Gastrocnemius medialis (tissue), 4 donors: ENCODE data around the gene MEF2D. TPM values are rescaled to one million over a fixed set of nuclear protein-coding genes. Genes with fewer than 3 reads are reported as not detected.

ENCODE experiments used
- ATAC-seq, 2 donors: fragments of 150-250 bp; one replicate each; pipeline ENCODE4 v1.9.1; 2016
- DNase-seq, 2 donors: peaks; one replicate each; pipeline ENCODE4 v3.0.0-alpha.2; 2019
- H3K27ac ChIP-seq, 4 donors: fragments of 200-600 bp; sonication (generic); 1 replicate in 1 of 4; 2 replicates in 3 of 4; pipeline ENCODE4 v1.5.1; 2016 to 2018; ENCODE audit warnings: mild to moderate bottlenecking in 2 of 4, moderate library complexity in 1 of 4
- H3K27me3 ChIP-seq, 3 donors: fragments of 200-600 bp; sonication (generic) in 2 of 3; 1 replicate in 1 of 3; 2 replicates in 2 of 3; pipeline versions ENCODE4 v1.5.1 to v1.6.0; 2016 to 2019; ENCODE audit warnings: mild to moderate bottlenecking in 1 of 3, moderate library complexity in 1 of 3
- H3K36me3 ChIP-seq, 2 donors: fragments of 200-600 bp; sonication (generic) in 1 of 2; one replicate each; pipeline ENCODE4 v1.5.1; 2017 to 2018
- H3K4me1 ChIP-seq, 2 donors: fragments of 200-600 bp; sonication (generic) in 1 of 2; one replicate each; pipeline ENCODE4 v1.5.1; 2016 to 2017; ENCODE audit warnings: mild to moderate bottlenecking in 2 of 2
- H3K4me3 ChIP-seq, 4 donors: fragments of 200-600 bp; sonication (generic) in 3 of 4; 1 replicate in 1 of 4; 2 replicates in 3 of 4; pipeline ENCODE4 v1.5.1; 2016 to 2019; ENCODE audit warnings: mild to moderate bottlenecking in 2 of 4
- H3K9me3 ChIP-seq, 3 donors: fragments of 200-600 bp; sonication (generic) in 2 of 3; 1 replicate in 1 of 3; 2 replicates in 2 of 3; pipeline ENCODE4 v1.5.1; 2016 to 2019
- CTCF ChIP-seq, 5 experiments: fragments of 450-650 bp in 3 of 5; fragments of 200-600 bp in 2 of 5; sonication (generic) in 2 of 5; IDR thresholded peaks in 4 of 5; conservative IDR thresholded peaks in 1 of 5; 1 replicate in 4 of 5; 2 replicates in 1 of 5; pipeline ENCODE4 v1.5.1; 2016 to 2019; ENCODE audit warnings: antibody characterized with exemption in 5 of 5, mild to moderate bottlenecking in 3 of 5, moderate library complexity in 3 of 5
- POLR2A ChIP-seq, 2 donors: fragments of 450-650 bp; IDR thresholded peaks; one replicate each; pipeline ENCODE4 v1.6.1; 2017; ENCODE audit warnings: antibody characterized with exemption in 2 of 2, mild to moderate bottlenecking in 2 of 2, moderate library complexity in 2 of 2
- in situ Hi-C, 4 donors: fragments of 200-750 bp; cut with MboI; loops; one replicate each; pipeline versions ENCODE4 v1.15.0 to v1.8.0; 2017; ENCODE audit warnings: low sequenced_read_pairs in 4 of 4
- intact Hi-C: fragments of 100-400 bp; cut with DNase I; formaldehyde crosslinking; loops from one replicate; pipeline ENCODE4 v1.15.1; 2023; ENCODE audit warnings: low total_unique reads
- total RNA-seq, 4 donors: library from RNA; depleted of rRNA; stranded (reverse); fragments of >200 nt; gene quantifications; one replicate each; pipeline versions ENCODE4 v1.1.0 to v1.2.3, GENCODE V29; 2016

Gene MEF2D
- total RNA-seq, 4 donors from 2014 or later, result 129 to 260 (median 168) TPM

- no peak for TF ChIP-seq POLR2A (IDR thresholded peaks at IDR 0.05)
- no peak for TF ChIP-seq CTCF (IDR thresholded peaks at IDR 0.05 in 4 of 5, conservative IDR thresholded peaks at IDR 0.05 in 1 of 5)
- DNase-seq (peak in 1 of 2 donors; percentile 5), ATAC-seq (no peak)
- Histone ChIP-seq H3K4me3 (no peak overlapping the region), H3K36me3 (no peaks in the 10 kb centered on the region), H3K4me1 (peaks cover 0 to 6% of the 10 kb centered on the region in 2 donors), H3K9me3 (no peaks in the 10 kb centered on the region), H3K27me3 (no peaks in the 10 kb centered on the region), H3K27ac (no peak overlapping the region)
- in situ Hi-C loops (no loop called here), intact Hi-C loops (no loop called here)
Measured at GRCh38 chr1:156528231-156528630, 27.7 kb upstream of the MEF2D start.

- intact Hi-C loops (no loop called here), in situ Hi-C loops (no loop called here)
- Histone ChIP-seq H3K27ac (no peak overlapping the region), H3K4me1 (peaks cover 0 to 3% of the 10 kb centered on the region in 2 donors), H3K36me3 (no peaks in the 10 kb centered on the region), H3K27me3 (no peaks in the 10 kb centered on the region), H3K9me3 (no peaks in the 10 kb centered on the region), H3K4me3 (no peak overlapping the region)
- ATAC-seq, result no peak
- DNase-seq, result no peak
- TF ChIP-seq POLR2A (IDR thresholded peaks at IDR 0.05) (no peak), CTCF (IDR thresholded peaks at IDR 0.05 in 4 of 5, conservative IDR thresholded peaks at IDR 0.05 in 1 of 5) (no peak)
Measured at GRCh38 chr1:156527584-156527983, 27.0 kb upstream of the MEF2D start.

GRCh38 chr1:156525856-156526489, 25.4 kb upstream of the MEF2D start:
- H3K4me1 ChIP-seq, result no peaks in the 10 kb centered on the region
- ATAC-seq (no peak), DNase-seq (peak in 1 of 2 donors; percentile 11)
- H3K27me3 ChIP-seq, result no peaks in the 10 kb centered on the region
- intact Hi-C loops (no loop called here), in situ Hi-C loops (no loop called here)
- no peak overlapping the region for H3K4me3 ChIP-seq
- no peaks in the 10 kb centered on the region for H3K36me3 ChIP-seq
- H3K27ac ChIP-seq, result no peak overlapping the region
- H3K9me3 ChIP-seq, result no peaks in the 10 kb centered on the region
- TF ChIP-seq CTCF (IDR thresholded peaks at IDR 0.05 in 4 of 5, conservative IDR thresholded peaks at IDR 0.05 in 1 of 5), result no peak
- no peak for TF ChIP-seq POLR2A (IDR thresholded peaks at IDR 0.05)

GRCh38 chr1:156525071-156525501, 24.5 kb upstream of the MEF2D start:
- no peak for TF ChIP-seq POLR2A (IDR thresholded peaks at IDR 0.05)
- TF ChIP-seq CTCF (IDR thresholded peaks at IDR 0.05 in 4 of 5, conservative IDR thresholded peaks at IDR 0.05 in 1 of 5), result no peak
- intact Hi-C loops, result no loop called here
- in situ Hi-C loops, result no loop called here
- Histone ChIP-seq H3K4me3 (no peak overlapping the region), H3K27ac (no peak overlapping the region), H3K4me1 (no peaks in the 10 kb centered on the region), H3K9me3 (no peaks in the 10 kb centered on the region), H3K27me3 (no peaks in the 10 kb centered on the region), H3K36me3 (no peaks in the 10 kb centered on the region)
- DNase-seq (no peak), ATAC-seq (peak in 1 of 2 donors; percentile 12)

GRCh38 chr1:156524481-156524869, 23.9 kb upstream of the MEF2D start:
- Histone ChIP-seq H3K4me1 (no peaks in the 10 kb centered on the region), H3K36me3 (no peaks in the 10 kb centered on the region), H3K27ac (no peak overlapping the region), H3K4me3 (no peak overlapping the region), H3K27me3 (no peaks in the 10 kb centered on the region), H3K9me3 (no peaks in the 10 kb centered on the region)
- in situ Hi-C loops, result no loop called here
- TF ChIP-seq POLR2A (IDR thresholded peaks at IDR 0.05) (peak in 1 of 2 donors; percentile 6), CTCF (IDR thresholded peaks at IDR 0.05 in 4 of 5, conservative IDR thresholded peaks at IDR 0.05 in 1 of 5) (no peak)
- DNase-seq (peak in 1 of 2 donors; percentile 7), ATAC-seq (no peak)
- intact Hi-C loops, result no loop called here
